Mesenchymal stem cell (in vitro differentiated cells and primary cell): Measurements from ENCODE around the gene PCBD2.
A peak's percentile ranks its signal among the peaks of the same experiment; 100 is the strongest.

Source experiments
- DNase-seq: peaks from one replicate; pipeline ENCODE4 v3.0.0-alpha.2; 2013
- H2AFZ ChIP-seq: one replicate; pipeline ENCODE4 v1.6.1; 2013; ENCODE audit warnings: low read depth, mild to moderate bottlenecking, control low read depth, inconsistent platforms, low read length, moderate library complexity
- H2AK5ac ChIP-seq: 2 replicates; pipeline ENCODE4 v1.6.1; 2013; ENCODE audit warnings: low read length, moderate library complexity, mild to moderate bottlenecking, inconsistent platforms; ENCODE audit not compliant: severe bottlenecking
- H2BK120ac ChIP-seq: one replicate; pipeline ENCODE4 v1.6.1; 2013; ENCODE audit warnings: low read depth, mild to moderate bottlenecking, inconsistent platforms, low read length, moderate library complexity
- H2BK12ac ChIP-seq, 2 experiments: one replicate each; pipeline ENCODE4 v1.6.1; 2013; ENCODE audit warnings: inconsistent platforms in 2 of 2, low read length in 2 of 2, mild to moderate bottlenecking in 2 of 2, moderate library complexity in 2 of 2, control low read depth in 1 of 2
- H2BK15ac ChIP-seq: one replicate; pipeline ENCODE4 v1.6.1; 2013; ENCODE audit warnings: mild to moderate bottlenecking, low read depth, inconsistent platforms; ENCODE audit not compliant: poor library complexity, severe bottlenecking
- H2BK5ac ChIP-seq: 2 replicates; pipeline ENCODE4 v1.6.1; 2013; ENCODE audit warnings: low read depth, mild to moderate bottlenecking, low read length, control low read depth, inconsistent platforms; ENCODE audit not compliant: poor library complexity, severe bottlenecking
- H3K14ac ChIP-seq, 2 experiments: one replicate each; pipeline ENCODE4 v1.6.1; 2013; ENCODE audit warnings: inconsistent platforms in 2 of 2, low read length in 2 of 2, control low read depth in 1 of 2, mild to moderate bottlenecking in 1 of 2, moderate library complexity in 1 of 2
- H3K18ac ChIP-seq, 2 experiments: one replicate each; pipeline ENCODE4 v1.6.1; 2013; ENCODE audit warnings: inconsistent platforms in 2 of 2, low read length in 2 of 2, control low read depth in 1 of 2, low read depth in 1 of 2, mild to moderate bottlenecking in 1 of 2
- H3K23ac ChIP-seq, 2 experiments: one replicate each; pipeline ENCODE4 v1.6.1; 2013; ENCODE audit warnings: inconsistent platforms in 2 of 2, low read length in 2 of 2, mild to moderate bottlenecking in 2 of 2, moderate library complexity in 2 of 2, control low read depth in 1 of 2
- H3K27ac ChIP-seq: 2 replicates; pipeline ENCODE4 v1.5.1; 2013; ENCODE audit warnings: mild to moderate bottlenecking, moderate library complexity, low read length, control low read depth, inconsistent platforms; ENCODE audit not compliant: poor library complexity, severe bottlenecking
- H3K27me3 ChIP-seq, 2 experiments: 2 replicates each; pipeline versions ENCODE4 v1.6.1 to v1.7.0; 2013; ENCODE audit warnings: low read length in 2 of 2, mild to moderate bottlenecking in 2 of 2, moderate library complexity in 2 of 2, control low read depth in 1 of 2, inconsistent platforms in 1 of 2; ENCODE audit not compliant: control insufficient read depth in 1 of 2, insufficient read depth in 1 of 2
- H3K36me3 ChIP-seq, 2 experiments: 2 replicates each; pipeline versions ENCODE4 v1.6.1 to v1.7.0; 2013; ENCODE audit warnings: low read length in 2 of 2, control low read depth in 1 of 2, inconsistent platforms in 1 of 2, low read depth in 1 of 2, mild to moderate bottlenecking in 1 of 2; ENCODE audit not compliant: insufficient read depth in 2 of 2, control insufficient read depth in 1 of 2
- H3K4ac ChIP-seq, 2 experiments: one replicate each; pipeline ENCODE4 v1.6.1; 2013; ENCODE audit warnings: inconsistent platforms in 2 of 2, low read length in 2 of 2, mild to moderate bottlenecking in 2 of 2, moderate library complexity in 2 of 2, control low read depth in 1 of 2, low read depth in 1 of 2
- H3K4me1 ChIP-seq: 2 replicates; pipeline ENCODE4 v1.6.1; 2013; ENCODE audit warnings: low read depth, low read length, control low read depth; ENCODE audit not compliant: control insufficient read depth, insufficient read depth
- H3K4me2 ChIP-seq: 2 replicates; pipeline ENCODE4 v1.6.1; 2013; ENCODE audit warnings: low read length, mild to moderate bottlenecking, inconsistent platforms; ENCODE audit not compliant: poor library complexity, severe bottlenecking
- H3K4me3 ChIP-seq, 2 experiments: 2 replicates each; pipeline versions ENCODE4 v1.5.1 to v1.7.0; 2013; ENCODE audit warnings: low read length in 2 of 2, mild to moderate bottlenecking in 2 of 2, control low read depth in 1 of 2, low read depth in 1 of 2; ENCODE audit not compliant: insufficient read depth in 1 of 2
- H3K79me1 ChIP-seq: replicated peaks from 2 replicates; pipeline ENCODE4 v1.6.1; 2013; ENCODE audit warnings: mild to moderate bottlenecking, control low read depth, low read length, inconsistent platforms; ENCODE audit not compliant: poor library complexity, severe bottlenecking
- H3K9ac ChIP-seq: 2 replicates; pipeline ENCODE4 v1.7.0; 2013; ENCODE audit warnings: mild to moderate bottlenecking, low read length, moderate library complexity
- H3K9me3 ChIP-seq: 2 replicates; pipeline ENCODE4 v1.7.0; 2013; ENCODE audit warnings: mild to moderate bottlenecking, low read length; ENCODE audit not compliant: control insufficient read depth
- H4K8ac ChIP-seq: one replicate; pipeline ENCODE4 v1.6.1; 2013; ENCODE audit warnings: inconsistent platforms, mild to moderate bottlenecking, low read length, moderate library complexity
- H4K91ac ChIP-seq: one replicate; pipeline ENCODE4 v1.6.1; 2013; ENCODE audit warnings: mild to moderate bottlenecking, low read length, inconsistent platforms
- WGBS: methylation state at CpG from one replicate; pipeline ENCODE4 v1.1.7; 2013; ENCODE audit warnings: mixed read lengths; 5-methylcytosine and 5-hydroxymethylcytosine counted together

PCBD2 gene

DNA sequence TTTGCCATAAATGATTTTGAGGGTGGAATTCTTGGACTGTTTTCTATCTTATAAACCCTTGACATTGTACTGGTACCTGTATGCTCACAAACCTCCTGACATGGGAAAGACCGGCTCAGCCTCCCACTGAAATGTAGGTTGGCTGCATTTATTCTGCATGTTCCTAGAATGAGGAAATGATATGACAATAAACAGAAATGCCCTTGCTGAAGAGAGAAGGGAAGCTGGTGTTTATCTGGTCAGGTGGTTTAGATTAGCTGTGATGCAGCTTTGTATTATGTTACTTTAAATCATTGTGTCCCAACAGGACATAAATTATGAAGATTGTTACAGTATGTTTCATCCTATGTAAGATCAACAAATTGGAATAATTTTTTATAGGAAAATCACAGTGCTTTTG is 39.7 kb downstream of the PCBD2 start:
- H2BK12ac ChIP-seq = no peak overlapping the region
- 94% methylated on average over 1 of the region's 1 CpG for WGBS
- H2AFZ ChIP-seq = no peak overlapping the region
- H3K4ac ChIP-seq = no peak overlapping the region
- no peaks in the 10 kb centered on the region for H3K27me3 ChIP-seq
- no peak overlapping the region for H3K23ac ChIP-seq
- H2AK5ac ChIP-seq = no peak overlapping the region
- no peak overlapping the region for H3K14ac ChIP-seq
- H3K4me1 ChIP-seq = no peaks in the 10 kb centered on the region
- H3K27ac ChIP-seq = no peak overlapping the region
- H3K18ac ChIP-seq = no peak overlapping the region
- DNase-seq = no peak
- no peak overlapping the region for H2BK15ac ChIP-seq
- H4K91ac ChIP-seq = no peak overlapping the region
- no peaks in the 10 kb centered on the region for H3K9me3 ChIP-seq
- H3K36me3 ChIP-seq = peaks cover 5 to 8% of the 10 kb centered on the region in 2 experiments
- H3K4me3 ChIP-seq = no peak overlapping the region
- no peak overlapping the region for H3K4me2 ChIP-seq
- H3K79me1 ChIP-seq = peaks cover 1% of the 10 kb centered on the region
- no peak overlapping the region for H2BK5ac ChIP-seq
- H3K9ac ChIP-seq = no peak overlapping the region
- H2BK120ac ChIP-seq = no peak overlapping the region
- no peak overlapping the region for H4K8ac ChIP-seq

DNA sequence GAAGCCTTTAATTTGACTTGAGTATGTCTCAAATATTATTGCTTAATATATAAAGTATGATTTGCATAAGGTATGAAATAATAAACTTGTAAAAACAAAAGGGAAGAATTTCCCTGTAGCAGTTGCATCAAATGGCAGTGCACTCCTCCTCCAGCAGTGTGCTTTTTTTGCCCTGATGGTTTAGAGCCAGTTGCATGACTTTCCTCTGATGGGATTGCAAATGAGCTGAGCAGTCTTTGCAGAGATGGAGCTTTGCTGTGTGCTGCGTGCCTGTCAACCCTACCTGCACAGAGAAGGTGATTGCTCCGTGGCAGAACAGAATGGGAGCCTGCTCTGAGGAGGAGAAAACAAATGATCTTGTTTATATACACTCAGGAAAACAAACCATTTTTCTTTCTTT is 40.1 kb downstream of the PCBD2 start:
- Histone ChIP-seq H3K14ac (peak overlapping the region in 1 of 2 experiments; percentile 55), H3K4ac (no peak overlapping the region), H3K4me1 (no peaks in the 10 kb centered on the region), H4K8ac (no peak overlapping the region), H2BK15ac (no peak overlapping the region), H2AK5ac (no peak overlapping the region), H3K4me2 (no peak overlapping the region), H2BK5ac (no peak overlapping the region), H4K91ac (no peak overlapping the region), H3K27me3 (no peaks in the 10 kb centered on the region), H3K4me3 (no peak overlapping the region), H3K36me3 (peaks cover 4 to 5% of the 10 kb centered on the region in 2 experiments), H2AFZ (no peak overlapping the region), H2BK120ac (no peak overlapping the region), H3K9me3 (no peaks in the 10 kb centered on the region), H3K18ac (no peak overlapping the region), H2BK12ac (no peak overlapping the region), H3K9ac (no peak overlapping the region), H3K23ac (no peak overlapping the region), H3K27ac (no peak overlapping the region), H3K79me1 (peaks cover 1% of the 10 kb centered on the region)
- WGBS = 100% methylated on average over 1 of the region's 2 CpGs
- no peak for DNase-seq

DNA sequence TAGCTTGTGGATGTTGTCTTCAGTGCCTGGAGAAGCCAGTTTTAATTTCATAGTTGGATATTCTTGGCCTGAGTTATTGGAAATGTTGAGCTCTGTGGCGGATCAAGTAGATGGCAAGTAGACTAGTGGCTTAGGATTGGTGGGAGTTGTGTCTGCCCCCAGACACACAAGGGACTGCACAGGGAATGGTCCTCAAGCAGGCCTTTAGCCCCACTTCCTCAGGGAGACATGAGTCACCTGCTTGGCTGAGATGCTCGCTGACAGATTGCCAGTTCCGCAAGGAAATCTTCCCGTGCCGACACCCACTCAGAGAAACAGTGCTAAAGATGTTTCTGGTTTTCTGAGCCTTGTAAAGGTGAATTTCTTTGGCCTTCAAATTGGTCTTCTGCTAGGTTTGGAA is 44.0 kb downstream of the PCBD2 start:
- 86% methylated on average over 5 of the region's 5 CpGs for WGBS

DNA sequence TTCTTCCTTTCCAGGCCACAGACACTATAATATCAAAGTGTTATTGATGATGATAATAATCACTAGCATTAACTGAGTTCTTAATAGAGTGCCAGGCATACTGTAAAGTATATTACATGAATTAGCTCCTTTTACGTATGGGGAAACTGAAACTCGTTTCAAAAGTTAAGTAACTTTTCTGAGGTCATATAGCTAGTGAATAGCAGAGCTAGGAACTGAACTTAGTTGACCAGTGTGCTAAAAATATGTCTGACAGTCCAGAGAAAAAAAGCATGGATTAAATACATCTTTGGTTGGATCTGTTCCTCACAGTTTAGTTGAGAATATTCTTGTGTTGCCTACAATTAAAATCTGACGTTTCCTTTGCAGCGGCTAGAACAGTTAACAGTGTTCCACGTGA is 44.4 kb downstream of the PCBD2 start:
- no peaks in the 10 kb centered on the region for H3K4me1 ChIP-seq
- H4K8ac ChIP-seq = no peak overlapping the region
- H2BK120ac ChIP-seq = no peak overlapping the region
- WGBS = 92% methylated on average over 5 of the region's 5 CpGs
- no peaks in the 10 kb centered on the region for H3K27me3 ChIP-seq
- H3K79me1 ChIP-seq = peaks cover 4% of the 10 kb centered on the region
- peaks cover 8% of the 10 kb centered on the region for H3K9me3 ChIP-seq
- H3K4me2 ChIP-seq = no peak overlapping the region
- H2BK15ac ChIP-seq = no peak overlapping the region
- H3K23ac ChIP-seq = no peak overlapping the region
- H2BK5ac ChIP-seq = no peak overlapping the region
- DNase-seq = no peak
- no peak overlapping the region for H3K9ac ChIP-seq
- H2AK5ac ChIP-seq = no peak overlapping the region
- no peak overlapping the region for H3K4ac ChIP-seq
- no peak overlapping the region for H4K91ac ChIP-seq
- H3K14ac ChIP-seq = no peak overlapping the region
- no peak overlapping the region for H2BK12ac ChIP-seq
- no peak overlapping the region for H3K27ac ChIP-seq
- no peak overlapping the region for H2AFZ ChIP-seq
- H3K4me3 ChIP-seq = no peak overlapping the region
- H3K36me3 ChIP-seq = no peaks in the 10 kb centered on the region
- no peak overlapping the region for H3K18ac ChIP-seq

More for the DNA sequence above, 44.0 kb downstream of the PCBD2 start:
- H3K14ac ChIP-seq = no peak overlapping the region
- peaks cover 3% of the 10 kb centered on the region for H3K79me1 ChIP-seq
- H3K4ac ChIP-seq = no peak overlapping the region
- peaks cover 4% of the 10 kb centered on the region for H3K9me3 ChIP-seq
- no peak overlapping the region for H2BK5ac ChIP-seq
- no peak overlapping the region for H4K91ac ChIP-seq
- no peak overlapping the region for H2BK15ac ChIP-seq
- no peak overlapping the region for H3K4me3 ChIP-seq
- H3K23ac ChIP-seq = no peak overlapping the region
- H3K18ac ChIP-seq = no peak overlapping the region
- H4K8ac ChIP-seq = no peak overlapping the region
- H3K27me3 ChIP-seq = no peaks in the 10 kb centered on the region
- H3K9ac ChIP-seq = no peak overlapping the region
- no peak overlapping the region for H2BK12ac ChIP-seq
- DNase-seq = no peak
- H3K27ac ChIP-seq = no peak overlapping the region
- no peaks in the 10 kb centered on the region for H3K4me1 ChIP-seq
- H2AK5ac ChIP-seq = no peak overlapping the region
- H3K4me2 ChIP-seq = no peak overlapping the region
- H3K36me3 ChIP-seq = no peaks in the 10 kb centered on the region
- no peak overlapping the region for H2BK120ac ChIP-seq
- H2AFZ ChIP-seq = no peak overlapping the region
